NCI-H526 (cell line): Measurements from ENCODE around the gene MROH2A.
"Not testable (repeated sequence)": the region's sequence is repeated elsewhere in the genome, so short reads cannot be mapped to it uniquely, and the experiment has no call there.

Experiments
- DNase-seq, 2 experiments: peaks; one replicate each; lab custom pipeline; 2025; lab: John Stamatoyannopoulos, UW

Gene MROH2A, protein sequence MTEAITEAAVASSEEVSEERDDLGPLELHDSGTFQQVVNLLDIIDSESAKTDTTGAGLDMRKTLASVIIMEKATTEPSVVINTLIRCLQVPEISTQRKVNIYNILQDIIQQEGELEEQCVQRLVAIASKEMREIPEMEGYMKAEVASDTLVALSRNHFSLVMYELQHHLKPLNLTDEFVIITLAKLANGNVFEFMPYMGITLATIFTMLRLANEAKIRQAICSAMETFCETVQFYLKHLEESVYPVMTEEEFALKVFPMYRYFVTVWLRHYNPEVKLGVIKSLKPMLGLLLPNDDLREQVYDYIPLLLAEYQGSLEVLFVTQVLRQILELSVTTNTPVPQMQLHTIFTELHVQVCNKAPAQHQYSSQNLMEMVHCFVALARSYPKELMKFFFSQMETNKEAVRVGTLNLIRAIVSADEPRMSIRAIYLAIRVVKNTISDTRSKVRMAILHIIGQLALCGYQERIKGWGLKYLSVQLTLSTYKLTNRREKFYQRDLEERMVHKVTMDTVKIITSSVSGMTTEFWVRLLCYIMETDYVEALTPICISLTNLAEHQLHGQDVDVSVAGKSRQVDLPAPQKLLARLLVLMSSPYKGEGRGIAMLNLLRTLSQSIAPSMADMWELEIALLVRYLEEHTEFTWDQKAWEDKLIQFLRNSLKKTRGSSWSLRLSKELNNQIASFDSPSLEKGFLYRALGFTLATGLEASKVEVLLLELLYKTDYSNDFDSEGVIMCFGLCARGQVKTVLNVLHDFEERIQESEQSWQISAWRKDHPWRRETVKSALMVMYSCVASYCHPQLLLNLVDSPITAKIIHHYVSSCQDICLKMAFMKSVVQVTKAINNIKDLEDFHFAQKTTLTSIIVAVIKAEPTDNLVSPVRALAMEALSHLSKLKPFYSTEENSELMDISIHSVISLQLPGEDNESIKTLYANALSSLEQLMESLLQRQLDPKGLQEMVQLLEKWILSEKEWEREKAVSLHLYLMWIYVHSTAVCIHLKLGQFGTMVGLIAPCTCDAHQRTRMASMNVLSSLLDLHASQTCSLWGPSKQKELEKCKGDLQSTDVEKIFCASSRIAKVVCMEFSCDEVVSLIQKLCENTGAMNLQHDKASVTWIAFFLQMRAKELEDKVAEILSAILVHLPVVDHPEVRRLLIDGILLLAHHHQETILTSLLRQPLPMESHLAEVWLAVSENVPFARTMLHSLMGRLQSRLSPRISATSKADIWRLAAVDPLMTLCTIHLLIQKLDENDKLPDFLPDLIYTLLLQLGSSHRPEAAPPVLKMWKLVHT (N-terminal part only)

DNA sequence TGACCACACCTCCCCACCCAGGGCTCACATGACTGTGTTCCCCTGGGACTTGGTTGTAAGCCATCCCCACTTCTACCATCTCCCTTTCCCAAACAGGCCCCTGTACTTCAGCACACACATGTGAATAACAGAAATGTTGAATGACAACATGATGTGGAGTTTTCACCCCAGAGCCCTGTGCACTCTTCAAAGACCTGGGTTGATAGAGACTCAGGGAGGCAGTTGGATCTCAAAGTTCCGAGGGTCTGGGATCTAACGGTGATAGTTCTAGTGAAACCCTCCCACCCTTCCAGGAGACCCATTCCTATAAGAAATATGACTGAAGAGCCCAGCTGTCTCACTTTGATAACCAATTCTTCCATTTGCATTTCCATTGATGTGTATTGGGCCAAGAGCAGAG lies at the start of gene MROH2A:
TSS of gene MROH2A (plus strand) at position 301 of the 400 bp plus-strand sequence. CDS start 1,029 bp downstream, outside the sequence.
- no peak for DNase-seq

DNA sequence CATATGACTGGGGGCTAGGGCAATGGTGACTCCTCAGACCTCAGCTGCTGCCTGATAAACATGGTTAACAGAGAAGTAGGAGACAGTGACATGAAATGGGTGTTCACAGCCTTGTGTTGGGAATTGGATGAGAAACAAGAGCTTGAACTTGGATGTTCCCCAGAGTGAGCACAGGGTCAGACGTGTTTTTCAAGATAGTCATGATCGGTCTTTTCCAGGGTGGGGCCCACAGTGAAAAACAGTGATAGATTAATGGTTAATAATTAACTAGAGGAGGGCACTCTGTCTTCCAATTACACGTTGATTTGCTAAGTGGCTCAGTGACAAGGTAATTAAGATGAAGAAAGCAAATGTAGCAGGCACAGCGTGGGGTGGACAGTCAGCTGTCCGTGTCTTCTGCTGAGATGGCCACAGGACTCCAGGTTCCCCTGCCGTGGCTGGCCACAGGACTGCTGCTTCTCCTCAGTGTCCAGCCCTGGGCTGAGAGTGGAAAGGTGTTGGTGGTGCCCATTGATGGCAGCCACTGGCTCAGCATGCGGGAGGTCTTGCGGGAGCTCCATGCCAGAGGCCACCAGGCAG lies 49.3 kb upstream of the MROH2A start, which contains the start of gene UGT1A3:
TSS of gene UGT1A3 (plus strand) at position 320 of the 579 bp plus-strand sequence. CDS start at position 405, 85 bp downstream.
- DNase-seq, result no peak

DNA sequence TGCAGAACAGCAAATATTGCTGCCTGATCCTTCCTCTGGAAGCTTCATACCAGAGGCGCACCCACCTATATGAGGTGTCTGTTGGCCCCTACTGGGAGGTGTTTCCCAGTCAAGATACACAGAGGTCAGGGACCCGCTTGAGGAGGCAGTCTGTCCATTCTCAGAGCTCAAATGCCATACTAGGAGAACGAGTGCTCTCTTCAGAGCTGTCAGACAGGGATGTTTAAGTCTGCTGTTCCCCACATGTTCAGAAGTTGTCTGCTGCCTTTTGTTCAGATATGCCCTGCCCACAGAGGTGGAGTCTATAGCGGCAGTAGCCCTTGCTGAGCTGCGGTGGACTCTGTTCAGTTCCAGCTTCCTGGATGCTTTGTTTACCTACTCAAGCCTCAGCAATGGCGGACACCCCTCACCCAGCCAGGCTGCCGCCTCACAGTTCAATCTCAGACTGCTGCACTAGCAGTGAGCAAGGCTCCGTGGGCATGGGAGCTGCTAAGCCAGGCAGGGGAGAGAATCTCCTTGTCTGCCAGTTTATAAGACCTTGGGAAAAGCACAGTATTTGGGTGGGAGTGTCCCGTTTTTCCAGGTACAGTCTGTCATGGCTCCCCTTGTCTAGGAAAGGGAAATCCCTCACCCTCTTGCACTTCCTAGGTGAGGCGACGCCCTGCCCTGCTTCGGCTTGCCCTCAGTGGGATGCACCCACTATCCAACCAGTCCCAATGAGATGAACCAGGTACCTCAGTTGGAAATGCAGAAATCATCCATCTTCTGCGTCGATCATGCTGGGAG lies 41.1 kb upstream of the MROH2A start:
- not testable (repeated sequence) for DNase-seq

DNA sequence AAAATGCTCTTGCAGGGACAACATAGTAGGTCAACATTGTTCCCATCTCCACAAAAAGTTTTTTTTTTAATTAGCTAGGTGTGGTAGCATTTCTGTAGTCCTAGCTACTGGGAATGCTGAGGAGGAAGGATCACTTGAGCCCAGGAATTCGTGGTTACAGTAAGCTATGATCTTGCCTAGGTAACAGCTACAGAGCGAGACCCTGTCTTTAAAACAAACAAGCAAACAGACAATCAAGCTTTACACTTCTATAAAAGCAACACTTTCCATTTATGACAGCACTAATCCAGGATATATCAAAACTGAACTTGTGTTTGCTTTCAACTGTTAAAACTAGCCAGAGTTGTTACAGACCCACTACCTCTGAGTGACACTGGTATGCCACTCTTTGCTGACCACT lies 37.3 kb upstream of the MROH2A start:
- DNase-seq, result no peak

DNA sequence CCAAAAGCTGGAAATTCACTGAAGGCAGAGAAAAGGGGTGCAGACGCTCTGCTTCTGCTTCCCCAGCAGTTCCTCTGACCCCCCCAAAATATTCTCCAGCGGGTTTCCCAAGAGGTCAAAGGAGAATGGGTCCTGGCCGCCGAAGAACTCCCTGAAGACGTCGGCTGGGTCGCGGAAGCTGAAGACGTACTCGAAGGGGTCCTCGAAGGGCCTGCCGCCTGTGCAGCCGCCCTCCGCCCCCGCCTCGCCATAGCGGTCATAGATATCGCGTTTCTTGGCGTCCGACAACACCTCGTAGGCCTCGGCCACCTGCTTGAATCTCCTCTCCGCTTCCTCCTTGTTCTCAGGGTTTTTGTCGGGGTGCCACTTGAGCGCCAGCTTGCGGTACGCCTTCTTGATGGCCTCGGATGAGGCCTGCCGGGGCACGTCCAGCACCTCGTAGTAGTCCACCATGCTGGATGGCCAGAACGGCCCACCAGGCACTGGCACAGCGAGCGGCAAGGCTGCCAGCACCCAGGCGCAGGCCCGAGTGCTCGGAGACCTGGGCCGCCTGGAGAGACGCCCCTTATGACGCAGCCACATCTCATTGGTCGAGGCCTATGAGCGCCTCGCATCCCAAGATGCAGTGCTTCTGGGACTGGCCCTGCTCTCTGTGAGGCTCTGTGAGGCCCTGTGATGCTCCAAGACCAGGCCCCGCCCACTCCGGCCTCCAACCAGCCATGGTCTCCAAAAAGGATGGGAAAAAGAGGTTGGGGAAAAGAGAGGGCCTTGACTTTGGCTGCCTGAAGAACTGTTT lies 34.5 kb upstream of the MROH2A start:
- no peak for DNase-seq

DNA sequence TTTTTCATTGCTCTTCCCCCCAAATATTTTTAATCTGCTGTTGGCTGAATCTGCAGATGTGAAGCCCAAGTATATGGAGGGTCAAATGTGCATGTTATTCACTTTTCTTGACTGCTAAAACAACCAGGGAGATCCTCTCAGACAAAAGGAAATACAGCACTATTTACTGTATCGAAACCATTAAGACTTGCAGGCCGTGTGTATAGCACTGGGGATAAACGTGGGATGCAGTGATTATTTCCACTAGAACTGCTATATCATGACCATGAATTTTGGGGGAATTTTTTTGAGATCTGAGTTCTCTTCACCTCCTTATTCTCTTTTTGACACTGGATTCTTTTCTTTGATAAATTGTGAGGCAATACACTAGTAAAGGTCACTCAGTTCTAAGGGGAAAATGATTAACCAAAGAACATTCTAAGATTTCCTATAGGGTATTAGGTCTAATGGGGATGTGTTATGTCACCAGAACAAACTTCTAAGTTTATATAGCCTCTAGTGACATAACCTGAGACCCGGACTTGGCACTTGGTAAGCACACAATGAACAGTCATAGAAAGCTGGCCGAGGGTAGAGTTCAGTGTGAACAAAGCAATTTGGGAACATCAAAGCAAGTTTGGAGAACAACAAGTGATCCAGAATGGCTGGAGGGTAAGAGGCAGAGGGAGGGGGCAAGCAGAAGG lies 32.9 kb upstream of the MROH2A start:
- no peak for DNase-seq

DNA sequence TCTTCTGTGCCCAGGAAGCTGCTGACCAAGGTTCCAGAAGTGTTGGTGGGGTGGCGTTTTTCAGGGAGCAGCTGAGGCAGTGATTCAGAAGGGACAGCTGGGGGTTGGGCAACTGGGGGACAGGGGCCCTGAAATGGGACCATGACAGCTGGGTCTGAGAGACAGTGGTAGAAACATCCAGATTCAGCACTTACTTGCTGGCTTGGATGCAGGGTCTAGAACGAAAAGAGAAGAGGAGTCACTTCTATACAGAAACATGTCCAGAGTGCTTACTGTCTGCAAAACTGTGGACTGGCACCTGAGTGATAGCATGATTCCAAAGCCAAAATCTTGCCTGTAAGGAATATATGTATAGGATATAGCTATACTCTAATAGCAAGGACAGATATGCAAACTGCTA lies 32.3 kb upstream of the MROH2A start:
- DNase-seq, result not testable (repeated sequence)

DNA sequence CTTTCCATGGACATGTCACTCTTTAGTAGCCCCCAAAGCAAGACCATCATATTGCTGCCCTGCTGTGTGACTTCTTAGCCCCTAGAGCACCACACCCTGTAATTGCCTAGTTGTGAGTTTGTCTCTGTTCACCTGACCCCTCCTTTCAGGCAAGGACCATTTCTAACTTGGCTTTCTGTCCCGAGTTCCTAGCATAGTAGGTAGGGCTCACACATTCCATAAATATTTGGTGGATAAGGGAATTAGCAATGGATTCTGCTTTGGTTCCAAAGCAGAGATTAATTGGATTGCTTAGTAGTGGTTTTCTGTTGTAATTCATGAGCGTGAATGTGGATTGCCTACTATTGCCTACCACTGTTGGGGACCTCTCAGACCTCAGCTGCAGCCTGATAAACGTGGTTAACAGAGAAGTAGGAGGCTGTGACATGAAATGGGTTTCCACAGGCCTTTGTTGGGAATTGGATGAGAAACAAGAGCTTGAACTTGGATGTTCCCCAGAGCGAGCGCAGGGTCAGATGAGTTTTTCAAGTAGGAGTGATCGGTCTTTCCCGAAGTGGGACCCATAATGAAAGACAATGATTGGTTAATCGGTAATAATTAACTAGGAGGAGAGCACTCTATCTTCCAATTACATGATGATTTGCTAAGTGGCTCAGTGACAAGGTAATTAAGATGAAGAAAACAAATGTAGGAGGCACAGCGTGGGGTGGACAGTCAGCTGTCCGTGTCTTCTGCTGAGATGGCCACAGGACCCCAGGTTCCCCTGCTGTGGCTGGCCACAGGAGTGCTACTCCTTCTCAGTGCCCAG lies 31.5 kb upstream of the MROH2A start:
- no peak for DNase-seq

DNA sequence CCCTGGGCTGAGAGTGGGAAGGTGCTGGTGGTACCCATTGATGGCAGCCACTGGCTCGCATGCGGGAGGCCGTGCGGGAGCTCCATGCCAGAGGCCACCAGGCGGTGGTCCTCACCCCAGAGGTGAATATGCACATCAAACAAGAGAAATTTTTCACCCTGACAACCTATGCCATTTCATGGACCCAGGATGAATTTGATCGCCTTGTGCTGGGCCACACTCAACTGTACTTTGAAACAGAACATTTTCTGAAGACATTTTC lies 30.9 kb upstream of the MROH2A start:
- no peak for DNase-seq

DNA sequence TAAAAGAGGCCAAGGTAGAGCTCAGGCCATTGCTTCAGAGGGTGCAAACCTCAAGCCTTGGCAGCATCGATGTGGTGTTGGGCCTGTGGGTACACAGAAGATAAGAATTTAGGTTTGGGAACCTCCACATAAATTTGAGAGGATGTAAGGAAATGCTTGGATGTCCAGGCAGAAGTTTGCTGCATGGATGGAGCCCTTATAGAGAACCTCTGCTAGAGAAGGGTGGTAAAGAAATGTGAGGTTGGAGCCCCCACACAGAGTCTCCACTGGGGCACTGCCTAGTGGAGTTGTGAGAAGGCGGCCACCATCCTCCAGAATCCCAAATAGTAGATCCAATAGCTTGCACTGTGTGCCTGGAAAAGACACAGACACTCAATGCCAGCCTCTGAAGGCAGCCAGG lies 27.4 kb upstream of the MROH2A start:
- not testable (repeated sequence) for DNase-seq

DNA sequence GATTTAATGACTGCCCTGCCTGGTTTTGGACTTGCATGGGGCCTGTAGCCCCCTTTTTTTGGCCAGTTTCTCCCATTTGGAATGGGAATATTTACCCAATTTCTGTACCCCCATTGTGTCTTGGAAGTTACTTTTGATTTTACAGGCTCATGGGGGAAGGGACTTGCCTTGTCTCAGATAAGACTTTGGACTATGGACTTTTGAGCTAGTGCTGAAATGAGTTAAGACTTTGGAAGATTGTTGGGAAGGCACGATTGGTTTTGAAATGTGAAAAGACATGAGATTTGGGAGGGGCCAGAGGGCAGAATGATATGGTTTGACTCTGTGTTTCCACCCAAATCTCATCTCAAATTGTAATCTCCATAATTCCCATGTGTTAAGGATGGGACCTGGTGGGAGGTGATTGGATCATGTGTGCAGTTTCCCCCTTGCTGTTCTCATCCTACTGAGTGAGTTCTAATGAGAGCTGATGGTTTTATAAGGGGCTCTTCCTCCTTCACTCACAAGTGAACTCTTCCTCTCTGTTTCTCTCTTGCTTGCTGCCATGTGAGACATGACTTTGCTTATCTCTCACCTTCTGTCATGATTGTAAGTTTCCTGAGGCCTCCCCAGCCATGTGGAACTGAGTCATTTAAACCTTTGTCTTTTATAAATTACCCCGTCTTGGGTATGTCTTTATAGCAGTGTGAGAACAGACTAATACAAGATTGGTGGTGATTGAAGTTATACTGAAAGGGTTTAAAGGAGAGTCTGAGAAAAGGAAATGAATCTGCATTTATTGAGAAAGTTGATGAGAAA lies 26.7 kb upstream of the MROH2A start:
- not testable (repeated sequence) for DNase-seq

DNA sequence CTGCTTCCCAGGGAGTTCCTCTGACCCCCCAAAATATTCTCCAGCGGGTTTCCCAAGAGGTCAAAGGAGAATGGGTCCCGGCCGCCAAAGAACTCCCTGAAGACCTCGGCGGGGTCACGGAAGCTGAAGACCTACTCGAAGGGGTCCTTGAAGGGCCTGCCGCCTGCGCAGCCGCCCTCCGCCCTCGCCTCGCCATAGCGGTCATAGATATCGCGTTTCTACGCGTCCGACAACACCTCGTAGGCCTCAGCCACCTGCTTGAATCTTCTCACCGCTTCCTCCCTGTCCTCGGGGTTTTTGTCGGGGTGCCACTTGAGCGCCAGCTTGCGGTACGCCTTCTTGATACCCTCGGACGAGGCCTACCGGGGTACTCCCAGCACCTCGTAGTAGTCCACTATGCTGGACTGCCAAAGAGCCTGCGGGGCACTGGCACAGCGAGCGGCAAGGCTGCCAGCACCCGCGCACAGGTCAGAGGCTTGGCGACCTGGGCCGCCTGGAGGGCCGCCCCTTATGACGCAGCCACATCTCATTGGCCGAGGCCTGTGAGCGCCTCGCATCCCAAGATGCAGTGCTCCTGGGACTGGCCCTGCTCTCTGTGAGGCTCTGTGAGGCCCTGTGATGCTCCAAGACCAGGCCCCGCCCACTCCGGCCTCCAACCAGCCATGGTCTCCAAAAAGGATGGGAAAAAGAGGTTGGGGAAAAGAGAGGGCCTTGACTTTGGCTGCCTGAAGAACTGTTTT lies 23.1 kb upstream of the MROH2A start:
- DNase-seq, result no peak

DNA sequence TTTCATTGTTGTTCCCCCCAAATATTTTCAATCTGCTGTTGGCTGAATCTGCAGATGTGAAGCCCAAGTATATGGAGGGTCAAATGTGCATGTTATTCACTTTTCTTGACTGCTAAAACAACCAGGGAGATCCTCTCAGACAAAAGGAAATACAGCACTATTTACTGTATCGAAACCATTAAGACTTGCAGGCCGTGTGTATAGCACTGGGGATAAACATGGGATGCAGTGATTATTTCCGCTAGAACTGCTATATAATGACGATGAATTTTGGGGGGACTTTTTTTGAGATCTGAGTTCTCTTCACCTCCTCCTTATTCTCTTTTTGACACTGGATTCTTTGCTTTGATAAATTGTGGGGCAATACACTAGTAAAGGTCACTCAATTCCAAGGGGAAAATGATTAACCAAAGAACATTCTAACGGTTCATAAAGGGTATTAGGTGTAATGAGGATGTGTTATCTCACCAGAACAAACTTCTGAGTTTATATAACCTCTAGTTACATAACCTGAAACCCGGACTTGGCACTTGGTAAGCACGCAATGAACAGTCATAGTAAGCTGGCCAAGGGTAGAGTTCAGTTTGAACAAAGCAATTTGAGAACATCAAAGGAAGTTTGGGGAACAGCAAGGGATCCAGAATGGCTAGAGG lies 21.6 kb upstream of the MROH2A start:
- DNase-seq, result no peak

DNA sequence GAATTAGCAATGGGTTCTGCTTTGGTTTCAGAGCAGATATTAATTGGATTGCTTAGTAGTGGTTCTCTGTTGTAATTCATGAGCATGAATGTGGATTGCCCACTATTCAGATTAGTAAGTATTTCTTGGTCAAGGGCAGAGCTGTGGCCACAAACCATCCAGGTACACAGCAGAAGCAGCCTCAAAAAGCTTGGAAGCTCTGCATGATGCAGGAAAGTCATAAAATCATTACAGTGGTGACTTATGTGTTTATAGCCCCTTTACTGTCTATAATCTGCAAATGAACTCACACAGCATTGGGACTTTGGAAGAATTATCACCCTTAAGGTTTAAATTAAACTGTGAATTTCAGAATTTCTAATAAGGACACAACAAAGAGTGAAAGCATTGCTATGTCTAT lies 20.0 kb upstream of the MROH2A start:
- no peak for DNase-seq

DNA sequence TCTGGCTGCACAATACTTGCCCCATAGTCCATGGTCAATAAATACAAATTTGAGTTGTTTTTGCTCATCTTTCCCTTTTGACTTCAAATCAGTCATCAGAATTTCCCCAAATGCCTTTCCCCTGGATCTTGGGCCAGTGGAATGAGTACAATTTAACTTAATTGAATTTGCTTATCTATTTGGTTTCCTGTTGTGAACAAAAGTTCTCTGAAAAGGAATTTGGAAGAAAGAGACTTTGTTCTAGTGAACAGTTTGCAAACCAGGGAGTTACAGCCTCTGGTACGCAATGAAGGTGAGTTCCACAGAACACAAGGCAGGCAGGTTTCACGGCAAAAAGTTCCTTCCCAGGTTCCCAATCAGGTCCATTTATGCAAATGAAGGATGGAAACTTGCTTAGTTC lies 19.3 kb upstream of the MROH2A start:
- DNase-seq, result no peak

DNA sequence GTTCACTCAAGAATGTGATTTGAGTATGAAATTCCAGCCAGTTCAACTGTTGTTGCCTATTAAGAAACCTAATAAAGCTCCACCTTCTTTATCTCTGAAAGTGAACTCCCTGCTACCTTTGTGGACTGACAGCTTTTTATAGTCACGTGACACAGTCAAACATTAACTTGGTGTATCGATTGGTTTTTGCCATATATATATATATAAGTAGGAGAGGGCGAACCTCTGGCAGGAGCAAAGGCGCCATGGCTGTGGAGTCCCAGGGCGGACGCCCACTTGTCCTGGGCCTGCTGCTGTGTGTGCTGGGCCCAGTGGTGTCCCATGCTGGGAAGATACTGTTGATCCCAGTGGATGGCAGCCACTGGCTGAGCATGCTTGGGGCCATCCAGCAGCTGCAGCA lies 18.1 kb upstream of the MROH2A start, which contains the start of gene UGT1A1:
TSS of gene UGT1A1 (plus strand) at position 228 of the 400 bp plus-strand sequence. CDS start at position 246, 18 bp downstream.
- DNase-seq, result no peak
